NCI-H128 (cell line): Measurements from ENCODE around the gene C2CD2.

Source experiments
- DNase-seq: peaks from one replicate; lab custom pipeline; 2025; ENCODE audit not compliant: unreplicated experiment; lab: John Stamatoyannopoulos, UW

The C2CD2 gene

GRCh38 chr21:41890355-41890754 lies 63.5 kb downstream of the C2CD2 start:
- no peak for DNase-seq

GRCh38 chr21:41888749-41889376 lies 65.0 kb downstream of the C2CD2 start:
- no peak for DNase-seq

- DNase-seq: no peak
Observed at GRCh38 chr21:41887667-41888066, 66.2 kb downstream of the C2CD2 start.

- no peak for DNase-seq
Observed at GRCh38 chr21:41886328-41886727, 67.5 kb downstream of the C2CD2 start.

DNA sequence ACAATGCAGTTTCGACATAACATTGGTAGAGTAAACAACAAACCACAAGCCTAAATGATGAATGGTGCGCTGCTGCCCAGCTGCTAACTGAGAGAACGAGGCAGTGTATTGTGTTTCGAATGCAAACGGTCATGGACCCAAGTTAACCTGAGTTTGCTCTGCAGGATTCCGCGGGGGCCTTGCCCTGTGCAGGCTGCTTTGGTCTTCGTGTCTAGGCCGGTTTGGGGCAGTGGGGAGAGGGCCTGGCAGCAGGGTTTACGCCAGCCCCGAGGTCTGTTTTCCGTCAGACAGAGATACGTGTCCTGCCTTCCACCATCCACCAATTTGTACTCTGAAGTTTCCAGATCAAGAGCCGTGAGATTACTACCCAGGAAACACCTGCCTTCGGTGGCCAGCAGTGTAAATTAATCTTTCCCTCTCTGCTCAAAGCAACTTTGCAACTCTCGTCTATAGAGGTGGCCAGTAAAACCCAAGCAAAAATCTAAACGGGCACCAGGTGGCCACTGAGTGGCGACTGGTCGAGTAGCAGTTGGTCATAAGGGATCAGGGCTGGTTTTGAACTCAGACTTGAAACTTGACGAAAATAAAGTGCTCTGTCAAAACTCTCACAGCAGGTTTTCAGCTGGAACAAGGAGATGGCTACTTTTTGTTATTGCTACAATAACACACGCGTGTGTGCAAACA lies 68.3 kb downstream of the C2CD2 start:
- no peak for DNase-seq

- DNase-seq: no peak
Observed at GRCh38 chr21:41884501-41885030, 69.3 kb downstream of the C2CD2 start.

DNA sequence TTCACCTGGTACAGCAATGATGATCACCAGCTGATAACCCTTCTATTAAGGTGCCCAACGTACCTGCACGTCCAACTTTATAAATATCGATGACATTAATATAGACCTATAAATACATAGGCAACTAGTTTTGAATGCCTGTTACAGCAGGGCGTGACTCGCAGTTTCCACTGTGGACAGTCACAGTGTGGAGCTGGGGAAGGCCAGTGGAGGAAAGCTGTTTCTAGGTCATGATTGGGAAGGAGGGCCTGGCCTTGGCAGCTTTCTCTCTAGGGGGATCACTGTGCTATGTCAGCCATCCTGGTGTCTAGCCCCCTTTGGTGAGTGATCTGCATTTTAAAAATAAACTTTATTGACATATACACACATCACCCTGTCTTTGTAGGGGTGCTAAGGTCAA lies 70.2 kb downstream of the C2CD2 start:
- DNase-seq: no peak

DNA sequence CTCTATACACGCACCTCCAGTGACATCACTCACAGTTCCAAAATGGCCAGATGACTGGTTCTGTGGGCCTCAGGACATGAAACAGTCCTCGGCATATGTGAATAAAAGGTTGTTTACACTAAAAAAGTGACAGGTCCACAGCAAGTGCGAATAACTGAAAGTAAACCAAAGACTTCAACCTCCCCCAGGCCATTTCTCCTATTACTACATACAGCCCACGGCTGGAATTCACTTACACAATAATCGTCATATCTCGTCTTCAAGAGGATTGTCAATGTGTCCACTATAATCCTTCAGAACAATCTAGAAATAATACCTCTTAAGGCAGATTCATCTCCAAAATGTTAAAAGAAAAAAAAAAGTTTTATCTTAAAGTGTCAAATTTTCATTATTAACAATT lies 72.8 kb downstream of the C2CD2 start:
- DNase-seq: no peak

GRCh38 chr21:41880153-41880552 lies 73.7 kb downstream of the C2CD2 start:
- no peak for DNase-seq

GRCh38 chr21:41879190-41879998 lies 74.4 kb downstream of the C2CD2 start, which contains the start of gene PRDM15:
Gene PRDM15 (minus strand): TSS chr21:41879344. CDS start chr21:41860363, 18,981 bp downstream.
- peak; percentile 47 for DNase-seq

GRCh38 chr21:41878831-41879189 lies 75.0 kb downstream of the C2CD2 start:
- DNase-seq: peak; percentile 47

DNA sequence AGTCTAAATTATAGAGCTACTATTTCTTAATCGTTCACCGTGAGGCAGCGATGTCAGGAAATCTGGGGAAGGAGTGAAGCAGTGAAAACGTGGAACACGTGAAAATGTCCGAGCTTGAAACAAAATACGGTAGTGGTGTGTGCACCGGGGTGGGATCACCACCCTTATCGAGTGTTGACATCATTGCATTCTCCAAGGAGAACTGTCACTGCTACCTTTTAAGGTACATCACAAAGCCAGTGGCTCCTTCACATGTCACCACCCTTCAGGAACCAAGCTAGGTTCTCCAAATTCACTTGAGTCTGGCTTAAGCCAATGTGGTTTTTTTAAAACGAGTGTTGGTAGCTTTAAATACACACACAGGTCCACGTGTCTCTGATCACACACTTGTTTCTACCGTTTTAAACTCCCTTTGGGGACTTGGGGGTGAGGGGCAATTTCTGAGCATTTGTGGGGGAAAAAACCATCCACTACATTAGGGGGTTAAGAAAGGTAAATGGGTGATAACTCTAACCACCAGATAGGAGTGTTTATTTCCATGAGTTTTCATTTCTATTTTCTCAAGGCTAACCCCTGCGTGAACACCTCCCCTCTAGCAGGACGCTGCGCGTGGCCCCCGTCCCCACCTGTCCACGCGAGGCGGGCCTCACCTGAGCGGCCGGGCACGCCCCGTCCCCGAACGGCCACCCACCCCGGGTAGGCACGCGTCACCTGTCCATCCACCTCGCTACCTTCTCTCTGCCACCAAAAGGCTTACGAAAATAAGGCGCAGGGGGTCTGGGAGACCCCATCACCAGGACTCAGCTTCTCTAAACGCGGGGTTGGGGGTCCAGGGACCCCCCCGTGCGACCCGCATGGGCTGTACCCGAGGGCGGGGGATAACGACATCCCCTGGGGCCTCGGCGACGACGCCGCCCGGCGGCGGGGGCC lies 75.7 kb downstream of the C2CD2 start:
- no peak for DNase-seq

GRCh38 chr21:41876928-41877652 lies 76.7 kb downstream of the C2CD2 start:
- no peak for DNase-seq

DNA sequence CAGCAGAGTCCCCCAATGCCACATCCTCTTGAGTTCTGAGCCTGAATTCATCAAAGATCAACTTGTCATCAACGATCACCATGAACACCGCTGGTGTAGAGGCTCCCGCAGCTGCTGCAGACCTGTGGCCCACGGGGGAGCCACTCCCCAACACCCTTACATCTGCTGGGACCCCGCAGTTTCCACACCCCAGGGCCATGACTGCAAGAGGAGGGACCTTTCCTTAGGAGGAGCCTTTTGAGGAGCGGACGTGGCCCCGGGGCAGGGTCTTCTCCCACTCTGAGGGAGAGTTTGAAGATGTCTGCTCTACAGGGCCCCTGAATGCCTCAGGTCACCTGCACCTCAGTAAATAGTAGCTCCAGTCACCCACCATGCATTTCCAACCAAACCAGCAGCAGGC lies 77.4 kb downstream of the C2CD2 start:
- no peak for DNase-seq

- DNase-seq: no peak
Observed at GRCh38 chr21:41875086-41875485, 78.7 kb downstream of the C2CD2 start.

- no peak for DNase-seq
Observed at GRCh38 chr21:41874611-41875010, 79.2 kb downstream of the C2CD2 start.

- DNase-seq: no peak
Observed at GRCh38 chr21:41873426-41873825, 80.4 kb downstream of the C2CD2 start.

GRCh38 chr21:41873005-41873404 lies 80.8 kb downstream of the C2CD2 start:
- no peak for DNase-seq

GRCh38 chr21:41871293-41872030 lies 82.4 kb downstream of the C2CD2 start:
- no peak for DNase-seq
